NCI-H2029 (cell line): ENCODE measurements around the gene KCTD10.
"Not testable (repeated sequence)": the region's sequence is repeated elsewhere in the genome, so short reads cannot be mapped to it uniquely, and the experiment has no call there.

ENCODE experiments used
- DNase-seq: peaks from one replicate; lab custom pipeline; 2025; lab: John Stamatoyannopoulos, UW

Gene KCTD10

DNA sequence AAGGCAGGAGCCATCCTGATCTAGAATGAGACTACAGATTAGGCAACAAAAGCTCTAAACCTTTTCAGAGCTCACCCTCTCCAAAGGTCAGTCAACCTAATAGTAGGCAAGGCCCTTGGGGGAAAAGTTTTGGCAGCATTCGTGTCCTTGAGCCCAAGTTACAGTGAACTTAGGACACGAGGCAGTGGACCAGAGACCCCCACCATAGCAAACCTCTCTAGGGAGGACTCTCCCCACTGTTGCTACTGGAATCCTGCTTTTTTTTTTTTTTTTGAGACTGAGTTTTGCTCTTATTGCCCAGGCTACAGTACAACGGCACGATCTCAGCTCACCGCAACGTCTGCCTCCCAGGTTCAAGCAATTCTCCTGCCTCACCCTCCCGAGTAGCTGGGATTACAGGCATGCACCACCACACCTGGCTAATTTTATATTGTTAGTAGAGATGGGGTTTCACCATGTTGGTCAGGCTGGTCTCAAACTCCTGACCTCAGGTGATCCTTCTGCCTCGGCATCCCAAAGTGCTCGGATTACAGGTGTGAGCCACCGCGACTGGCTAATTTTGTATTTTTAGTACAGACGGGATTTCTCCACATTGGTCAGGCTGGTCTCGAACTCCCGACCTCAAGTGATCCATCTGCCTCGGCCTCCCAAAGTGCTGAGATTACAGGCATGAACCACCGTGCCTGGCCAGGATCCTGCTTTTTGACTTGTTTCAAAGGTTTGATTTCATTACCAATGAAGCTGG lies 3.4 kb downstream of the KCTD10 start:
- DNase-seq: not testable (repeated sequence)

DNA sequence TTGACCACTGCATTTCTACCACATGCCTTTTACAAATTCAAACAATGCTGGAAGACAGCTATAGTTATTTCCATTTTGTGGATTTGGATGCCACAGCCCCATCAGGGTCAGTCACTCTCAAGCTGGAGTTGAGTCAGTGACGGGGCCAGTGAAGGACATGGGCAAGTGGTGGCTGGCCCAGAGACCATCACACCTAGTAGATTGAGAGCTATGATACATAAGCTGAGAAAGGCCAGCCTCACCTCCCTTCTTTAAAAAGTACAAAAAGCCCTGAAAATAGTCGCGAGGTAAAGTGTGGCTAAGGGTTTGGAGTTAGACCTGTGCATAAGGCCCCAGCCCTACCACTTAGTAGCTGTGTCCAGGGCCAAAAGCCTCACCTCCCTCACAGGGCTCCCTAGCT lies 4.1 kb downstream of the KCTD10 start:
- no peak for DNase-seq

DNA sequence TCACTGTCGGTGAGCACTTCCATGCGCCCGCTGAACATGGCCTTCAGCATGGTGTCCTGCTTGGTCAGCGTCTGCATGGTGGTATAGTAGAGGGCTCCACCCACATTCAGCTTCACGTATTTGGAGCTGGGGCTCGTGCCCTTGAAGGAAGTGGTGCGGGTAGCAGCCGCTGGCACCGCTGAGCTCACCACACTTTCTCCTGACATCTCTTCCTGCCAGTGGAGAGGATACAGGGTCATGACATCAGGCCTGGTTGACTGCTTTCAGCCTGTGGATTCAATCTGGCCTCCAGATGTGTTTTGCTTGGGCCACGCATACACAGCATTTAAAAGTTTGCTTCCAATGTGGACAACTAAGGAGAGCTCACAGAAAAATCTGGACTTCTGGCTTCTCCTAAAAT lies 7.6 kb downstream of the KCTD10 start:
- no peak for DNase-seq

DNA sequence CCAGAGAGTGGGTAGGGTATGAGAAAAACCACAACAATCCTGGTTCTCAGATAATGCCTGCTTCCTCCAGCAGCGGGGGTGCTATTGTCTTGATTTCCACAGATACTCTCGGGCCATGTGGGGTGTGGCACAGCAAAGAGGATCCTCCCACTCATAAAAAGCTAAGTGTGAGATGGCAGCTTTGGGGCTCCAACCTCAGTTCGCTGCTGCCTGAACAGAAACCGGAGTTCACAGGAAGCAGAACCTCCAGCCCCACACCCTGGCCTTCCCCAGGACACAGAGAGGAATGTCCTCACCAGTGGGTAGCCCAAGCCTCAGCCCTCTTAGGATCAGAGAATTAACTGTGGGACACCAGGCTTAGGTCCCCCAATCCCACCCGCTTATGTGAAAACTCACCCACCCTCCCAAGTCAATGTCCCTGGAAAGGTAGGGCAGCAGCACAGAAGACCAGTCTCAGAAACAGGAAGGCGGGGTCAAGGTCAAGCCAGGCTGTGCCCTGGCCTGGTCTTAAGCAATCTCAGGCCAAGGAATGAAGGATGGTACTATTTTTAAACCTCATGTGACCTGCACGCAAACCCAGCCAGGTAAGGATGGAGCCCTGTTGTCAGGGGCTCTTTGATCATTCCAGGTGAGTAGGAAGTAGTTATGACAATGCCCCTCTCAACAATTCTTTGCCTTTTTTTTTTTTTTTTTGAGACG lies 9.0 kb downstream of the KCTD10 start:
- DNase-seq: no peak

DNA sequence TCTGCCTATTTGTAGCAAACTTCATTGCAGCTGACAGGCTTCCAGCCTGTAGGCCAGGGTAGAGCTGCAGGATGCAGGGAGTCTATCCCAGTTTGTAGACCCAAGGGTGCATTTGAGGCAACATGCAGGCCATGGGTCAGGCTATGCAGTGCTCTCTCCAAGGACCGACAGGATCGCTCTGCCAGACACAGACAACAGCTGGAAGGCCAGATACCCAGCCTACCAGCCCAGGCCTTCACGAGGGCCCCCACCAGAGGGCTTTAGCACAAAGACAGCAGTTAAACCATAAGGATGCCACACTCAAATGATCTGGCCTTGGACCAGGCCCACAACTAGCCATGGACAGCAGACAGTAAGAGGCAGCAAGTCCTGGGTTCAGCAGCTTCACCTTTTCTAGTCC lies 10.3 kb downstream of the KCTD10 start:
- no peak for DNase-seq

DNA sequence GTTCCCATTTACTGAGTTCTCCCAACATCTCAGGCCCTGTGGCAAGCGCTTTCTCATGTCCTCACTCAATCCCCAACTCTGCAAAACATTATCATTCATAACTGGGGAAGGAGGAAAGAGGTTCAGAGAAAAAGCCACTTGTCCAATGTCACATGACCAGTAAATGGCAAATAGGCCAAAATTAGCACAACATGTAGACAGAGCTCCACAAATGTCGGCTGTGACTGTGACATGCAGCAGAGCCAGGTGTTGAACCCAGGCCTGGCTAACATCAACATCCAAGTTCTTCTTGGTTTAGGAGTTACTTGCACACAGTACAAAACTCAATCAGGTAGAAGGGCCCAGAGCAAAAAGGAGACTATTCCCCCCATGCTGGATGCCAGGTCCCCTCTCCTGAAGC lies 10.8 kb downstream of the KCTD10 start:
- no peak for DNase-seq

DNA sequence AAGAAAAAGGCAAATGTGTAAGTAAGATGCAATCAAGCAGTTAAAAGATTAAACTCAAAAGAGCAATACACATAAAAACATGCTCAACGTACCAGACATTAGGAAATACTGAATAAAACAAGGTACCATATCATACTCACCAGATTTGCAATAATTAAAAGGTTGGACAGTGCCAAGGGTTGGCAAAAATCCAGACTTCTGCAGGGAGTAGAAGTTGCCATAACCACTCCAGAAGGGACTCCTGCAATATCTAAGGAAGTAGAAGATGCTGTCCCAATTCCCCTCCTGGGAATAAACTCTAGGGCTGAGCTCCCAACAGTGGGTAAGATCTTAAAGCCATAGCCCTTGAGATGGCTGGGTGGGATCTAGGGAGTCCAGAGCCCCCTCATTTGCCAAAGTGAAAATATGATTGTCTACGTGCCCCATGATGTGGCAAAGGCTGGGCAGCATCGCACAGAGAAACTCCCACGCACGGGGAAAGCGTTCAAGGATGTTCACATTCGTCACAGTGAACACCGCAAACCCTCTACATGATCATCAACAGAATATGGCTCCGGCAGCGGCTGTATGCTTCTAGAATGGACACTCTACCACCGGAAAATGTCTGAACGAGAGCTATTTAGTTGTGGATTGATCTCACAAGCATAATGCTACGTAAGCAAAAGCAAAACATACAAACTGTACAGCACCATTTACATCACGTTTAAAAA lies 12.3 kb downstream of the KCTD10 start:
- DNase-seq: no peak

DNA sequence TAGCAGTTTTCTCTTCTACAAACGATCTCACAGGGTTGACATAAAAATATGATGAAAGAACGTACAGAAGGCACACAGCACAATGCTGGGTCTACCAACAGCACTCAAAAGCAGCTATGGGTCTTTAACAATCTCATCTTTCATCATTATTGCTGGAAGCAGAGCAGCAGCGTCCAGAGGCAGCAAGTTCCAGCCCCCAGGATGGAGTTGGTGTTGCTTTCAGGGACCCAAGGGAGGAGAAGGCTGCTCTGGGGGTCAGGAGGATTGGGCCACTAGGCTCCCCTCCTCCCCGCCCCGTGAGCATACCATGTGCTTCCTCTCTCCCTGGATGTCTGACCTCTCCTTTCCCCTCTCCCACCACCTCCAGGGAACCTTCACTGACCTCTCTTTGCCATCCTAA lies 13.3 kb downstream of the KCTD10 start:
- no peak for DNase-seq

DNA sequence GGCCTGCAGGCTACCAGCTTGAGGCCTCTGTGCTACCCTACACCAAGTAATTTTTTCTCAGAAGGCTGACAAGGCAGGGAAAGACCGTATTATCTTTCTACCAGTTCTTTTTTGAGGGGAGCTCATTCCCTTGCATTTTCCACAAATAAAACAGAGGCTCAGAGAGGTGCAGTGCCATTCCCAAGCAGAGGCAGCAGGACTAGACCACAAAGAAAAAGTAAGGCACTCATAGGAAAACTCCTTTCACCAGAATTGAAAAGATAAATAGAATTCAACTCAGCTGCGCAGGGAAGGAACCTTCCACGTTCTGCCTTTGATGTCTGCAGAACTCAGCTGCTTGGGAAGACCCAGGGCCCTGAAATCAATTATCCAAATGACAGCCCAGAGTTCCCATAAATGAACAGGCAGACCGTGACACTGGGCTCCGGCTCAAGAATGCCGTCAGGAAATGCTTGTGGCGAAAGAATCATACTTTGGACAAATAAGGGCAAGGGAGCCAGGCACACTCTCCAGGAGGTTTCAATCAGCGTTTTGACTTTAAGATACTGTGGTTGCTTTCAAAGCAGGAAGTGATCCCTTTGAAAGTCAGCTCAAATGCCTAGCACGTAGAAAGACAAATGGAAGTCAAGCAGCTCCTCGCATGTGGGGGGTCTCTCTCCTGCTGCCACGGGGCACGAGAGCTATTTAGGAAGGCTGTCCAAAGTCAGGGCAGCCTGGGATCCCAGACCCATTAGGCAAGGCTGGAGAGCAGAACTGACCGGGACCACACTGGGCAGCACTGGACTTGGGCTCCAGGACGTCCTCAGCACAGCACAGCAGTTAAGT lies 14.0 kb downstream of the KCTD10 start:
- peak; percentile 26 for DNase-seq

DNA sequence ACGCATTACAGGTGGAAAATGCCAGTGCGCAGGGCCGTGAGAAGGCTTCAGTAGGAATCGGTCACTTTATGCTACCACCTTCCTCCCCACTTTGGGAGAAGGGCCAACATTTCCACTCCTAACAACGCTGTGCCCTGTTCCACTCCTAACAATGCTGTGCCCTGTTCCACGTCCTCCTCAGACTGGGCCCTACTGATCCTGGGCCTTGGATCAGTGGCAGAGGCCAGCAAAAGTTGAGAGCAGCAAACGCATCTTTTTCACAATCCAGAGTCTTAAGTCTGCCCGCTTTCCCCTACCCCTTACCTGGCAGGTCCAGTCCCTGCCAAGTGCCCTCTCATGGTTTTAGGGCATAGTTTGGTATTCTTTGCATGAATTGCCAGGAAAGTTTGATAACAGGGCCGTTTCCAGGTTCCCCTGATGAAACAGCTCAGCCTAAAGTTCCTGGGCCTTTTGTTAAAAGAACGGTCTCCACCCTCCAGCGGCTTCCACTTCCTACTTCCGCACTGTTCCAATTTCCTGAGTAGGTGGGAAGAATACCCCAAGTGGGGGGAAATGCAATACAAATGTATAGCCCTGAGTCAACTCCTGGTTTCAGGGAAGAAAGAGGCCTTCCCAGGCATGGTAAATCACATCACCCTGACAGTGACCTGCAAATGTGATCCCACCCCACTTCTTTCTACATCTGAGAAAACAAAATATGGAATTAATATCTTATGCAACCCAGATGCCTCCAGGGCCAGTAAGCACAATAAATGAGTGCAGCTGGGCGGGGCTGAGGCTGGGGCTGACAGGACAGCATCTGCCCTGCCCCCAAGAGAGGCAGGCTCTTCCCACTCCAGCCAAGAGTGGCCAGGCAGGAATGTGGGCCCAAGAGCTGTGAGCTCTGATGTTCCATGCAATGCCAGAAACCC lies 15.0 kb downstream of the KCTD10 start:
- no peak for DNase-seq

DNA sequence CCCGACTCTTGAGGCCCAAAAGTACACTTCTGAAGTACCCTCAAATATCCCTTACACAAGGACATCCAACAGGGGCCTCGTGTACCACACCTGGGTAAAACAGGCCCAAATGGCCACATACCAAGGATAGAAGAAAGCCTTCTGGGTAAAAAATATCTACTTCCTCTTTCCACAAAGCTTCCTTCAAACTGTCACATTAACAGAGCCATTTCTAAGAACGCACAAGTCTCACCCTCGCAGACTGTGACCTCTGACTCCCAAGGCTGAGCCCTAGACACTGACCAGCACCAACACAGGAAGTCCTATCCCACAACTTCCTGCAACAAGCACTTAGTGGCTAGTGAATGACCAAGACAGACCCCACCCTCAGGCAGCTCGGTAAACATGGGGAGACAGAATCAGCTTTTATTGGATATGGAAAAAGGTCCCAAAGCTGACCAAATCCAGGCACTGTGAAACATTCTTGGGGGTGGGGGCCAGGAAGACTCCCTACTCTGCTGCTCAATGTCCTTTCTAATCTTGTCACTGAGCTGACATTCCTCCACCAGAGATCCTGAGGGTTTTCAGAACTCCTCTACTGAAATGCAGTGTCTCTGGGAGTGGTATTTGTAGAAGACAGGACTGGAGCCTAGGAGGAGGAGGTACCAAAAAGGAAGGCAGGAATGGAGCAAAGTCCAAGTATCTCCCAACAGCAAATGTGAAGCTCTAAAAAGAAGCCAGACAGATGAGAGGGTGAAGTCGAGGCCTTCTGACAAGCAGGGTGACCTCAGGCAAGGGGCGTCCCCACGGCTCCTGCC lies 15.9 kb downstream of the KCTD10 start:
- DNase-seq: no peak

DNA sequence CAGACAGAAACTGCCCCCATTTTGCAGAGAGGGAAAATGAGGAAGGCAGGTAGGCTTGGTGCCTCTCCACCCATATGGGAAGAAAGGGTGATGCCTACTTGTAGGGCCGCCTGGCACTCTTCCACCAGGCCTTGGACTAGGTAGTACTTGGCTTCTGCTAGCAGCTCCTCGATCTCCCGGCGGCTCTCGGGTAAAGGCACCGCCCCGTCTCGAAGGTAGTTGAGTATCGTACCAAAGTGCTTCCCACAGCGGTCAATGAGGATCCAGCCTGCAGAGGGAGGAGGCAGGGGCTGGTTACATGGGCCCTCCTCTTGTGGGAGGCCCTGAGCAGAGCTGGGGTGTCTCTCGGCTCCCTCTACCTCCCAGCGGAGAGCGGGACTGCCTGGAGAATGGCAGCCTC lies 16.6 kb downstream of the KCTD10 start:
- no peak for DNase-seq

DNA sequence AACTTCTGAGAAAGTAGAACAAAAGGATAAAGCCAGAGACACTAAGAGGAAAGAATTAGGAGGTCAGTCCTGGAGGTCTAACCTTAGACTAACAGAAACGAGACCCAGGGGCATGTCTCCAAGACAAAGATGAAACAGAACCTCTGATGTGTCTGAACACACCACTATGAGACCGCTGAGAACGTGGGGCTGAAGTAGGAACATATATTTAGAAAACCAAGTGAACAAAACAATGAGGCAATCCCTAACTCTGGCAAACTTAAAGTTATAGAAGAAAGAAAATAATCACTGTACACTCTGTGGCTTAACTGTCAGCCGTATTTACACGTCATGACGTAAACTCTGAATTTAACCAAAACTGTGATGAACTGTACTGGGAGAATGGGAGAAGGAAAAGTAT lies 17.9 kb downstream of the KCTD10 start:
- DNase-seq: no peak

DNA sequence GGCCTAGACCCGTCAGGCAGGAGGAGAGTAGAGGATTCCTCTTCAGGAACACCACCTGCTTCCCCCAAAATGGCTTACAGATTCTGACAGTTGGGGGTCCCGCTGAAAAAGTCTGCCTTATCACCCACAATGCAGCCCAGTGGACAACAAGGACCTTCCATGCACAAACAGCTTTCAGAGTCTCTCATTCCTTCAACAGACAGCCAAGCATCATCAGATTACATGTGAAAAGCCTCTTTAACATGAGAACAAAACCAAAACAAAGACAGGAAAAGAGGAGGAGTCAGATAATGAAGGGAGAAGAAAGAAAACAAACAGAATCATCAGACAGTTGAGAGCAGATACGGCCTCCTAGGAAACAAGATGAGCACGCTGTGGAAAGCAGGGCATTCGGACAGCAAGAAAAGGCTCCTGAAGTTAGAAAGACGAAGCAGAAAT lies 18.3 kb downstream of the KCTD10 start:
- peak; percentile 67 for DNase-seq

DNA sequence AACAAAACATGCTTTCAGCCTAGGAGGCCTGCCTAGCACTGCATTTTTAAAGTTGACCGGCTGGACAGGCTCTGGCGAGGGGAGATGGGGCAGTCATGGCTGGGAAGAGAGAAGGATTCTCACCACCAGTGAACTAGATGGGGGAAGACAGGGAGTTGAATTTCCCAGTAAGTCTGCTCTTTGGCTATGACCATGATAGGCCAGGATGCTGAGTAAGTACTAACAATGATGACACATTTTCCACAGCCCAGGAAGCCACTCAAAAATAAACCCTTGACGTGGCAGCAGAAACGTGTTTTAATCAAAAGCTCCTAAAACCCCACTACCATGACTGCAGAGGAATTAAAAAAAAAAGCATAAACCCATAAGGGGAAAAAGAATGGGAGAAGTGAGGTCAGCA lies 19.0 kb downstream of the KCTD10 start:
- no peak for DNase-seq

DNA sequence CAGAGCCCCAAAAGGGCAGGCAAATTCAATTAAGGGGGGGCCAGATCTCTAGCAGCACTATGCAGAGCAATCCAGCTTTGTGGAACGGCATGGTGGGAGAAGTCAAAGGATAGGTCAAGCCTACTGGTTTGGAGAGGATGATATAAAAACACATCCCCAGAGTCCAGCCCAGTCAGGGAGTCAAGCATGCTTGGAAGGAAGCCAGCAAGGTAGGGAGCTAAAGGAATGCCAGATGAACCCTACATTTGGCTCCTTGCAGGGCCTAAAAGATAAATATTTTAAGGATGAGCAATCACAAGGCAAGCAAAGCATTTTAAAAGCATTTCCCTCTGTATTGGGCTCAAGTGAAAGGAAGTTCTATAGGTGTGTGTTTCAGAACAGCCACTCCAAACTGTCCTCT lies 21.4 kb downstream of the KCTD10 start:
- no peak for DNase-seq

DNA sequence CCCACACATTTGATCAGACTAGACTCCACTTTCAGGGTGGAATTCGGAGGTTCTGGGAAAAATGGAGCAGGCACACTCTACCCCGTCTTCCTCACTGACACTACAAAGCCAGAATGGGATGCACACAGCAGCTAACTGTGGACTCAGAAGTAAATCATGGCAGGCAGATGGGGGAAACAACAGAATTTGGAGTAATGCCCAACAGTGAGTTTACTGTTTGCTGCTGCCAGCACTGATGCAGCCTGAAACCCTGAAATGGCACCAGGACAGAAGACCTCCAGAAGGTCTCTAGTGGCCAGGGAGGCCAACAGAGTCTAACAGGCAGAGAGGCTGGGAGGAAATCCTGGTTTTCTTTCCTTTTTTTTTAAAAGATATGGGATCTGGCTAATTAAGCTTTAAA lies 24.6 kb downstream of the KCTD10 start:
- no peak for DNase-seq

DNA sequence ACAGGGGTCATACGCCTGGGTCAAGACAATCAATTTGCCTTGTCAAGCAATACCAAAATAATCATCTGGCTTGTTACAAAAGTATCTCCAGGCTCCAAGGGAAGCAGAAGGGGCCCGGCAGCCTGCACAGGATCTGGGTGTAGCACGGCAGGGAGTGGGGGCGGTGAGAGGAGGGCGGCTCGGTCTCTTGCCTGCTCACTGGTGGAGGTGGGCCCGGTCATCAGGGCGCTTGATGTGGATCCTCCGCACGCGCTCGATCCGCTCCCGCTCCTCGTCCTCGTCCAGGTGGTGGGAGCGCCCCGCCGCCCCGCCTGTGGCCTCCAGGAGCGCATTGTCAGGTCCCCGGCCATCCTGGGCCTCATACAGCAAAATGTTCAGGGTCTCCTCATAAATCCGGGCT lies 25.7 kb downstream of the KCTD10 start:
- no peak for DNase-seq

DNA sequence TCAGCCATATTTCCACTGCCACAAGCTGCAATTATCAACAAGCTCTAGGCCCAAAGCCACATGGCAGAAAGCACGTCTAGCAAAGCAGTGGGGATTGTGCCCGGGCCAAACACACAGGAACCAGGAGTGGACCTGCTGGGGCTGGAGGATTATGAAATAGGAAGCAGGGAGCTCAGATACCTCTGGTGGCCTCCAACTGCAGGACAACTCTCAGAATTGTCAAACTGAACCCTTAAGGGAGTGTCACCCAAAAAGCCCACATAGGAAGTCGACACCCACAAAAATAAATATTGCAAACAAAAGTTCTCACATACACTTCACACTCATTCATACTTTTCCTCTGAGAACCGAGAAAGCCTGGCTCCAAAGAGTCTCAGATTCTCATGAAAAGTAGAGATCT lies 26.1 kb downstream of the KCTD10 start:
- DNase-seq: no peak

DNA sequence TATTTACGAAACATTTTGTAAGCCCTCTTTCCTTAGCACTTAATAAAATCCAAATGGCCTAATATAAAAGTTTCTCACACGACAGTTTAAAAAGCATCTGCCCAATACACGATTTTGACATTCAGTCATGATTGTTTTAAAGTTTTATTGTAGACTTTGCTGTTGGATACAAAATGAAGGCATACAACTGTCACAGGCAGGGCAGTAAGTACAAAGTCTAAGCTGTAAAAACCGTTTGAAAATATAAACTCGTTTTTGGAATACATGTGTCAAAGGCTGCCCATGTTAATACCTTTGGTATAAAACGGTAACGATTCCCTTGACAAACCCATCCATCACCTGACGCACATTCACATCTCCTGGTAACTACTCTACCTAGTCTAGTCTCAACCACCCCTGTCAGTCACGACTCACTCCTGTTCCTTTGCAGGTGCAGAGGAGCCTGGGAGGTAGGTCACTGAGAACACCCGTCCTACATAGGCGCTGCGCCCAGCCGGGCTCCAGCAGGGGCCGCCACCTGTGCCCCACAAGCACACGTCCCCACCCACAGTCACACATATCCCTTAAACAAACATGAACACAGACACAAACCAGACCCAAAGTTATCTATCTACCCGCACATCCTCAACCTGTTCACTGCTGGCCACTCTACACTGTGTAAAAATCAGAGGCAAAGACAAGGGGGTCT lies 27.1 kb downstream of the KCTD10 start:
- DNase-seq: no peak
